Measurements from ENCODE around the gene PTPRE.

PTPRE gene

DNA sequence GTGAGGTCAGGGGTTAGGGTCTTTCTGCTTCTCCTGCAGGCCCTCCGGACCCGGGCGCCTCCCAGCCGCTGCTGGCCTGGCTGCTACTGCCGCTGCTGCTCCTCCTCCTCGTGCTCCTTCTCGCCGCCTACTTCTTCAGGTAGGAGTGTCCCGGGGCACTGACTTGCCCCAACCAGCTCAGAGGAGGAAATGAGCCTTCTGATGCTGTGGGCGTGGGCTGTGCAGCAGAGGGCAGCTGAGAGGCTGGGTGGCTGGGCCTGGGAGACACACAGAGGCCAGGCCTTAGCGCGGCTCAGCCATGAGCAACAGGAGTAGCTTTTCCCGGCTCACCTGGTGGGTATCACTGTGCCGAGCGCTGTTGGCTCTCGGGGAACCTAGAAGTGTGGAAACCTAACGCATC, 140.4 kb downstream of the PTPRE start:
- TF ChIP-seq ZNF274 (IDR thresholded peaks at IDR 0.05; ENCODE audit: low read depth, low read length) (no peak), YY1 (IDR thresholded peaks at IDR 0.05; ENCODE audit: insufficient read depth, insufficient read length) (no peak), SUZ12 (IDR thresholded peaks at IDR 0.05; ENCODE audit: extremely low read depth, insufficient read depth, insufficient read length) (no peak)
- no peak for DNase-seq (ENCODE audit: low read depth, low spot score)
- Histone ChIP-seq H3K9ac (ENCODE audit: insufficient read length, low read depth) (no peak overlapping the region), H3K27me3 (ENCODE audit: insufficient read depth, insufficient read length) (no peaks in the 10 kb centered on the region), H3K9me3 (ENCODE audit: insufficient read depth, low read length) (no peaks in the 10 kb centered on the region), H3K4me1 (ENCODE audit: insufficient read depth, insufficient read length) (peaks cover 7% of the 10 kb centered on the region), H3K4me3 (ENCODE audit: insufficient read length, low read depth) (no peak overlapping the region), H3K36me3 (ENCODE audit: insufficient read depth, insufficient read length, low read length) (no peaks in the 10 kb centered on the region)

- TF ChIP-seq ZNF274 (IDR thresholded peaks at IDR 0.05; ENCODE audit: low read depth, low read length) (no peak), YY1 (IDR thresholded peaks at IDR 0.05; ENCODE audit: insufficient read depth, insufficient read length) (no peak), SUZ12 (IDR thresholded peaks at IDR 0.05; ENCODE audit: extremely low read depth, insufficient read depth, insufficient read length) (no peak)
- Histone ChIP-seq H3K4me1 (ENCODE audit: insufficient read depth, insufficient read length) (peaks cover 7% of the 10 kb centered on the region), H3K36me3 (ENCODE audit: insufficient read depth, insufficient read length, low read length) (no peaks in the 10 kb centered on the region), H3K9ac (ENCODE audit: insufficient read length, low read depth) (no peak overlapping the region), H3K4me3 (ENCODE audit: insufficient read length, low read depth) (no peak overlapping the region), H3K27me3 (ENCODE audit: insufficient read depth, insufficient read length) (no peaks in the 10 kb centered on the region), H3K9me3 (ENCODE audit: insufficient read depth, low read length) (no peaks in the 10 kb centered on the region)
- DNase-seq (ENCODE audit: low read depth, low spot score): no peak
These were observed 141.3 kb downstream of the PTPRE start for GRCh38 chr10:128047991-128048818.

DNA sequence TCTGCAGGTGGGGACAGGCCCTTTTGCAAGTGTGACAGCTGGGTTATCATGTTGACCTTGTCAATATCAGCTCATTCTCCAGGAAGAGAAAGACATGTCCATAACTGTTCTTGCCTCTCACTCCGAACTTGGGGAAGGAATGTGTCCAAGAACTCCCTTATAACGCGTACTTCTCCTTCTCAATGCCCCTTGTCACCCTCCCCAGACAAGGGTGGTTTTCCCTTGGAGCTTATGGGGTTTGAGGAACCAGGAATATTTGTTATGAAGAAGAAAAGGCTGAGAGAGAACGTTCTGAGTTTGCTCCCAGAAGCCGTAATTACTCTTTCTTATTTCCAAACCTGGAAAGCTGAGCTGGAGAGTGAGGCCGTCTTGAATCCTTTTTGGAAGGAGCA, 141.9 kb downstream of the PTPRE start:
- TF ChIP-seq ZNF274 (IDR thresholded peaks at IDR 0.05; ENCODE audit: low read depth, low read length) (no peak), YY1 (IDR thresholded peaks at IDR 0.05; ENCODE audit: insufficient read depth, insufficient read length) (no peak), SUZ12 (IDR thresholded peaks at IDR 0.05; ENCODE audit: extremely low read depth, insufficient read depth, insufficient read length) (no peak)
- H3K4me3 ChIP-seq (ENCODE audit: insufficient read length, low read depth): no peak overlapping the region
- H3K27me3 ChIP-seq (ENCODE audit: insufficient read depth, insufficient read length): no peaks in the 10 kb centered on the region
- no peak for DNase-seq (ENCODE audit: low read depth, low spot score)
- H3K9me3 ChIP-seq (ENCODE audit: insufficient read depth, low read length): no peaks in the 10 kb centered on the region
- no peaks in the 10 kb centered on the region for H3K36me3 ChIP-seq (ENCODE audit: insufficient read depth, insufficient read length, low read length)
- H3K9ac ChIP-seq (ENCODE audit: insufficient read length, low read depth): no peak overlapping the region
- peaks cover 7% of the 10 kb centered on the region for H3K4me1 ChIP-seq (ENCODE audit: insufficient read depth, insufficient read length)

GRCh38 chr10:128049226-128050120, 142.6 kb downstream of the PTPRE start:
- no peak overlapping the region for H3K9ac ChIP-seq (ENCODE audit: insufficient read length, low read depth)

GRCh38 chr10:128050121-128050516, 143.2 kb downstream of the PTPRE start:
- no peak overlapping the region for H3K9ac ChIP-seq (ENCODE audit: insufficient read length, low read depth)
- DNase-seq (ENCODE audit: low read depth, low spot score): no peak
- H3K27me3 ChIP-seq (ENCODE audit: insufficient read depth, insufficient read length): no peaks in the 10 kb centered on the region
- H3K4me1 ChIP-seq (ENCODE audit: insufficient read depth, insufficient read length): peaks cover 7% of the 10 kb centered on the region
- H3K4me3 ChIP-seq (ENCODE audit: insufficient read length, low read depth): no peak overlapping the region
- TF ChIP-seq YY1 (IDR thresholded peaks at IDR 0.05; ENCODE audit: insufficient read depth, insufficient read length) (no peak), ZNF274 (IDR thresholded peaks at IDR 0.05; ENCODE audit: low read depth, low read length) (no peak), SUZ12 (IDR thresholded peaks at IDR 0.05; ENCODE audit: extremely low read depth, insufficient read depth, insufficient read length) (no peak)
- no peaks in the 10 kb centered on the region for H3K36me3 ChIP-seq (ENCODE audit: insufficient read depth, insufficient read length, low read length)
- H3K9me3 ChIP-seq (ENCODE audit: insufficient read depth, low read length): no peaks in the 10 kb centered on the region

More at GRCh38 chr10:128049226-128050120, 142.6 kb downstream of the PTPRE start:
- TF ChIP-seq SUZ12 (IDR thresholded peaks at IDR 0.05; ENCODE audit: extremely low read depth, insufficient read depth, insufficient read length) (no peak), YY1 (IDR thresholded peaks at IDR 0.05; ENCODE audit: insufficient read depth, insufficient read length) (no peak), ZNF274 (IDR thresholded peaks at IDR 0.05; ENCODE audit: low read depth, low read length) (no peak)
- no peaks in the 10 kb centered on the region for H3K36me3 ChIP-seq (ENCODE audit: insufficient read depth, insufficient read length, low read length)
- no peak overlapping the region for H3K4me3 ChIP-seq (ENCODE audit: insufficient read length, low read depth)
- H3K4me1 ChIP-seq (ENCODE audit: insufficient read depth, insufficient read length): peaks cover 7% of the 10 kb centered on the region
- no peaks in the 10 kb centered on the region for H3K9me3 ChIP-seq (ENCODE audit: insufficient read depth, low read length)
- no peak for DNase-seq (ENCODE audit: low read depth, low spot score)
- H3K27me3 ChIP-seq (ENCODE audit: insufficient read depth, insufficient read length): no peaks in the 10 kb centered on the region

DNA sequence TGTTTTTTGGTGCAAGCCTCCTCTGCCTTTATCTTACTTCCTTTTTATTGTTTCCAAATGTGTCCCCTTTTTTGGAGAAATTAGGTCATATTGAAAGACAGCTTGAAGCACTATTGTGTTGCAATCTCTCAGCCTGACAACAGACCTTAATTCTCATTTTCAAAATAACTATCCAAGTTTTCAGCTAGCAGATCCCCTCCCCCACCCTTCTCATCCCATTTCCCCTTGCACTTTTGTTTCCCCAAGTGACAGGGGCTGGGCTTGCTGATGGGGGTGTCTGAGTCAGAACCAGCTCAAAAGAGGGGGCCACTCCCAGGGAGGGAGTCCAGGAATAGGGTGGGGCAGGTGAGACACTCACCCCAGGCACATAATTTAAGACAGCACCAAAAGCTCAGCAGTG, 144.0 kb downstream of the PTPRE start:
- H3K4me3 ChIP-seq (ENCODE audit: insufficient read length, low read depth): no peak overlapping the region
- no peak overlapping the region for H3K9ac ChIP-seq (ENCODE audit: insufficient read length, low read depth)
- H3K9me3 ChIP-seq (ENCODE audit: insufficient read depth, low read length): no peaks in the 10 kb centered on the region
- H3K4me1 ChIP-seq (ENCODE audit: insufficient read depth, insufficient read length): peaks cover 7% of the 10 kb centered on the region
- H3K36me3 ChIP-seq (ENCODE audit: insufficient read depth, insufficient read length, low read length): no peaks in the 10 kb centered on the region
- no peaks in the 10 kb centered on the region for H3K27me3 ChIP-seq (ENCODE audit: insufficient read depth, insufficient read length)
- TF ChIP-seq SUZ12 (IDR thresholded peaks at IDR 0.05; ENCODE audit: extremely low read depth, insufficient read depth, insufficient read length) (no peak), YY1 (IDR thresholded peaks at IDR 0.05; ENCODE audit: insufficient read depth, insufficient read length) (no peak), ZNF274 (IDR thresholded peaks at IDR 0.05; ENCODE audit: low read depth, low read length) (no peak)
- DNase-seq (ENCODE audit: low read depth, low spot score): no peak

DNA sequence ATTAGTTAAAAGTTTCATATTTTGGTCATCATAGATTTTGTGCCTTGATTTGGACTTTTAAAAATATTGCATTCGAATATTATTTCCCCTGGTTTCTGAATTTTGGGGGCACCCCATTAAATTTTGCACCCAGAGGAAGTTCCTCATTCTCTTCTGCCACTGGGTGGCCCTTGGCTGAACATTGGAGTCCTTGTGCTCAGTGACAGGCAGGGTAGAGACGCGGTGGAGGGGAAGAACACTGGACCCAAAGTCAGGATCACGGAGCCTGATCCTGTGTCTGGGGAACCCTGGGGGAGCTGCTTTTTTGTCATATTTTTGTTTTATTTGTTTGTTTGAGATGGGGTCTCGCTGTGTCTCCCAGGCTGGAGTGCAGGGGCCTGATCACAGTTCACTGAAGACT, 144.6 kb downstream of the PTPRE start:
- Histone ChIP-seq H3K27me3 (ENCODE audit: insufficient read depth, insufficient read length) (no peaks in the 10 kb centered on the region), H3K4me3 (ENCODE audit: insufficient read length, low read depth) (no peak overlapping the region), H3K36me3 (ENCODE audit: insufficient read depth, insufficient read length, low read length) (no peaks in the 10 kb centered on the region), H3K9me3 (ENCODE audit: insufficient read depth, low read length) (no peaks in the 10 kb centered on the region), H3K9ac (ENCODE audit: insufficient read length, low read depth) (no peak overlapping the region), H3K4me1 (ENCODE audit: insufficient read depth, insufficient read length) (peaks cover 7% of the 10 kb centered on the region)
- DNase-seq (ENCODE audit: low read depth, low spot score): no peak
- TF ChIP-seq ZNF274 (IDR thresholded peaks at IDR 0.05; ENCODE audit: low read depth, low read length): no peak
- TF ChIP-seq YY1 (IDR thresholded peaks at IDR 0.05; ENCODE audit: insufficient read depth, insufficient read length): no peak
- no peak for TF ChIP-seq SUZ12 (IDR thresholded peaks at IDR 0.05; ENCODE audit: extremely low read depth, insufficient read depth, insufficient read length)
